Activated CD8-positive, alpha-beta memory T cell treated with anti-CD3 and anti-CD28 coated beads for 48 hours (primary cell): ENCODE measurements around the gene HS3ST4.

ENCODE experiments used
- DNase-seq, 3 experiments: peaks; one replicate each; pipeline ENCODE4 v3.0.0-alpha.2; 2020; ENCODE audit warnings: low read depth in 2 of 3, low spot score in 2 of 3

Gene HS3ST4

DNA sequence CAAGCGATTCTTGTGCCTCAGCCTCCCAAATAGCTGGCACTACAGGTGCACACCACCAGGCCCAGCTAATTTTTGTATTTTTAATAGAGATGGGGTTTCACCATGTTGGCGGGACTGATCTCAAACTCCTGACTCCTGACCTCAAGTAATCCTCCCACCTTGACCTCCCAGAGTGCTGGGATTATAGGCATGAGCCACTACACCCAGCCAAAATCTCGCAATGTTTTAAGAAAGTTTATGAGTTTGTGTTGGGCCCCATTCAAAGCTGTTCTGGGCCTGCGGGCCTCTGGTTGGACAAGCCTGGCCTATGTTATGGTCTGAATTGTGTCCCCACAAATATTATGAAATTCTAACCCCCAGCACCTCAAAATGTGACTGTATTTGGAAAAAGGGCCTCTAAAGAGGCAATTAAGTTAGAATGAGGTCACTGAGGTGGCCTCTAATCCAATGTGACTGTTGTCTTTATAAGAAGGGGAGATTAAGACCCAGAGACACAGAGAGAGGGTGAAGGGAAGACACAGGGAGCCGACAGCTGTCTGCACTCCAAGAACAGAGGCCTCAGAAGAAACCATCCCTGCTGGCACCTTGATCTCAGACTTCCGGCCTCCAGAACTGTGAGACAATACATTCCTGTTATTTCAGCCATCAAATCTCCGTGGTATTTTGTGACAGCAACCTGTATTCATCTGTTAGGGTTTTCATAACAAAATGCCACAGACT, 469.9 kb downstream of the HS3ST4 start:
- DNase-seq: no peak

DNA sequence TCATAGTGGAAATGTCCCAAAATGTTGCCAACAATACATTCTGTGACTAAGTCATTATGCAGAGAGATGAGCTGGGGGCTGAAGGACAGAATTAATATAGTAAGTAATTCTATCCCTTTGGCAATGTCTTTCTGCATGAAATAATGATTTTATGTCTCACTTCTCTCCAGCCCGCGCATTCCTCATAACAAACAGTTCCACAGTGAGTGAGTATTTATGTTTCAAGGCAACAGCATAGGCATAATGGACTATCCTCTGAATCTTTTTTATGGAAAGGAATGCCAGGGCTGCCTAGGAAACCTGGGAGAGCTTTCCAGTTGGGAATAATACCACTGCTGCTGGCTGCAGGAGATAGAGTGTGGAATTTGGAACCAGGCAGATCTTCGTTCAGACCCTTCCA, 477.7 kb downstream of the HS3ST4 start:
- DNase-seq: no peak

DNA sequence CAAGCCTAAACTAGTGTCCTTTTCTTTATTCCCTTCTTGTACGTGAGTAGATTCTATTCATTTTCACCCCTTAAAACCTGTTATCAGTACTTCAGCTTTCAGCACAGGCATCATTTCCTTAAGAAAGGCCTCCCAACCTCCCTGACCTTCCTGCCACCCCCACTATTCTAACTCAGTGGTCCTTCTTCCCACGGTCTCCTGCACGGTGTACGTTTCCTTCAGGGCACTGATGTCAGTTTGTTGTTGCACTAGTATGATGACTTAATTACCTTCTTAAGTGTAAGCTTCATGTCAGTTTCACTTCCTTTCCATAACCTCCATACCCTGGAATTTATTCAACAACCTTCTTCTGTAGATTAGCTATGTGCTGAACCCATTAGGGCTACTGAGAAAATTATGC, 484.2 kb downstream of the HS3ST4 start:
- no peak for DNase-seq

DNA sequence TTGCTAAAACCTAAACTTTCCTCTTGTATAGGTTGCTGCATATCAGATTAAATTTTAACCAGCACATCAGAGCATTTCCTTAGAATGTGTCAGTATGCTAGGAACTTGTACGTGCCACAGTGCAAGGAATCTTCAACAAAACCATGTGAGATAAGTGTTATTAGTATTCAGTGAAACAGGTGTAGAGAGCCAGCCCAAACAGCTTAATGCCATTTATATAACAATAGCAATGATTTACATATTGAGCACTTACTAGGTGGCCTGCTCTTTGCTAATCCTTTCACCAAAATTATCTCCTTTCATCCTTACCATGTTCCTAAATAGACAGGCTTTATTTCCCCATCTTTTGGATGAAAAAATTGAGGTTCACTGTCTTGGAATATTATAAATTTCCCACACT, 485.7 kb downstream of the HS3ST4 start:
- DNase-seq: no peak

DNA sequence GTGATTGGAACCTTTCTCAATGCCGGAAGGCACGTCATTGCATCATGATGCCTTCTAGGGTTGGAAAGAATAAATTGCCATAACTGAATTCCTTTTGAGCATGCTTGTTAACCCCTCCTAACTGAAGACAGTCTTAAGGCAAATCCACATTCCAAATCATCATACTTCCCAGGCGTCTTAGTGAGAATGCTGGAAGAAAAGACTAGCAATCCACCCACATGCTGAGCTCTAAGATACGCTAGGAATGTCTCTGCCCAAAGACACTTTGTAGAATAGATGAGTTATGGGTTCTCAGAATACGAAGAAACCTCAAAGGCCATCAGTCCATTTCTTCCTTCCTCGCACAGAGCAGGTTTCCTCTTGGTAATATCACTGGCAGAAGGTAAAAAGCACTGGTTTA, 486.5 kb downstream of the HS3ST4 start:
- no peak for DNase-seq

DNA sequence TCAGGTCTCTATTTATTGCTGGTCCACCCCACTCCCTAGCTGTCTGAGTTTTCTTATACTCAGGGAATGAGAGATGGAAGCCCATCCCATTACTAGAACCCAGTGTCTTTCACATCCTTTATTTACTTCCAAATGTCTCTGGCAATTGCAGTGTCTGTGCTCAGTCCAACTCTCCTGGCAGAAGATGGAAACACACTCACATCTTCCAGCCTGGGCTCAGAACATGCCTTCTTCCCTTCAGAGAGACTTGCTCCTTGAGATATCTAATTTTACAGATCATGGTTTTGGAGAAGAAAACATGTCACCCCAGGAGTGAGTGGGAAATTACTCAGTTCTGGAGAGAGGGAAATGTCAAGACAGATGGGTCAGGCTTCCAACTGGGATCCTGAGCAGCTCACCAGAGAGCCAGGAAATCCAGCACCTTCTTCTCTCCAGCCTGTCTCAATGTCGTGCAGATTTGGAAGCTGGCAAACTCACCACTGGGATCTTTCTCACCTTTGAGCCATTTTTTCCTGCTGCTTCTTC, 494.4 kb downstream of the HS3ST4 start:
- no peak for DNase-seq
